Keratinocyte (primary cell): Measurements from ENCODE around the gene PHOX2B. TPM values are rescaled to one million over a fixed set of nuclear protein-coding genes. Genes with fewer than 3 reads are reported as not detected.

Experiments used
- DNase-seq: peaks from one replicate; pipeline ENCODE4 v3.0.0-alpha.2; 2011; ENCODE audit warnings: low read depth, missing footprints, low spot score
- FAIRE-seq: peaks from 2 replicates; lab custom pipeline; 2011; peaks lifted over from hg19 to GRCh38; lab: Jason Lieb, UNC
- H2AFZ ChIP-seq: 2 replicates; pipeline ENCODE4 v1.6.0; 2012; ENCODE audit warnings: low read length, control low read depth, inconsistent platforms; ENCODE audit not compliant: control insufficient read depth
- H3K27ac ChIP-seq: 2 replicates; pipeline ENCODE4 v1.5.1; 2011; ENCODE audit warnings: low read length; ENCODE audit not compliant: control insufficient read depth, insufficient read depth
- H3K27me3 ChIP-seq: 3 replicates; pipeline ENCODE4 v1.6.0; 2011; ENCODE audit warnings: low read length; ENCODE audit not compliant: control insufficient read depth, insufficient read depth; ENCODE audit errors: extremely low read depth
- H3K36me3 ChIP-seq, 2 experiments: 2 replicates in 1 of 2; 3 replicates in 1 of 2; pipeline ENCODE4 v1.5.1; 2011; ENCODE audit warnings: low read length in 2 of 2, mild to moderate bottlenecking in 1 of 2; ENCODE audit not compliant: control insufficient read depth in 2 of 2, insufficient read depth in 2 of 2; ENCODE audit errors: extremely low read depth in 1 of 2
- H3K4me1 ChIP-seq: 3 replicates; pipeline ENCODE4 v1.5.1; 2011; ENCODE audit warnings: low read length; ENCODE audit not compliant: control insufficient read depth, insufficient read depth; ENCODE audit errors: extremely low read depth
- H3K4me2 ChIP-seq: 3 replicates; pipeline ENCODE4 v1.6.0; 2011; ENCODE audit warnings: low read depth, low read length; ENCODE audit not compliant: control insufficient read depth, insufficient read depth; ENCODE audit errors: extremely low read depth
- H3K4me3 ChIP-seq, 3 experiments: fragments of 200-600 bp in 1 of 3; sonication (generic) in 1 of 3; 2 replicates in 2 of 3; 3 replicates in 1 of 3; pipeline ENCODE4 v1.5.1; 2011 to 2016; ENCODE audit warnings: low read length in 3 of 3, mild to moderate bottlenecking in 3 of 3, control low read depth in 2 of 3, inconsistent platforms in 1 of 3, low read depth in 1 of 3, mixed read lengths in 1 of 3, mixed run types in 1 of 3, moderate library complexity in 1 of 3; ENCODE audit not compliant: control insufficient read depth in 2 of 3, insufficient read depth in 2 of 3; ENCODE audit errors: extremely low read depth in 1 of 3
- H3K79me2 ChIP-seq: 2 replicates; pipeline ENCODE4 v1.6.0; 2012; ENCODE audit warnings: low read length; ENCODE audit not compliant: control insufficient read depth, insufficient read depth
- H3K9ac ChIP-seq: 3 replicates; pipeline ENCODE4 v1.6.0; 2011; ENCODE audit warnings: low read length; ENCODE audit not compliant: control insufficient read depth, insufficient read depth; ENCODE audit errors: extremely low read depth
- H3K9me1 ChIP-seq: 3 replicates; pipeline ENCODE4 v1.6.0; 2011; ENCODE audit warnings: low read length; ENCODE audit not compliant: control insufficient read depth, insufficient read depth; ENCODE audit errors: extremely low read depth
- H3K9me3 ChIP-seq: 2 replicates; pipeline ENCODE4 v1.5.1; 2012; ENCODE audit warnings: low read depth, low read length; ENCODE audit not compliant: control insufficient read depth
- H4K20me1 ChIP-seq: 3 replicates; pipeline ENCODE4 v1.6.0; 2011; ENCODE audit warnings: low read length; ENCODE audit not compliant: control insufficient read depth, insufficient read depth; ENCODE audit errors: extremely low read depth
- CTCF ChIP-seq, 3 experiments: IDR thresholded peaks in 1 of 3; conservative IDR thresholded peaks in 1 of 3; optimal IDR thresholded peaks in 1 of 3; 2 replicates in 2 of 3; 3 replicates in 1 of 3; pipeline versions ENCODE3 to v1.5.1; 2011; ENCODE audit warnings: low read length in 3 of 3, mild to moderate bottlenecking in 3 of 3, moderate library complexity in 2 of 3, control low read depth in 1 of 3, inconsistent platforms in 1 of 3; ENCODE audit not compliant: insufficient read depth in 2 of 3; ENCODE audit errors: extremely low read depth in 1 of 3
- EZH2 ChIP-seq: IDR thresholded peaks from one replicate; pipeline ENCODE4 v1.6.1; 2012; ENCODE audit warnings: inconsistent platforms, mild to moderate bottlenecking, low read length, moderate library complexity
- dilution Hi-C: fragments of 300-500 bp; cut with MboI; formaldehyde crosslinking; loops from one replicate; pipeline ENCODE4 v1.7.0; 2020; ENCODE audit warnings: low sequenced_read_pairs; ENCODE audit not compliant: extremely low pct_ligation_motif_present
- polyA plus RNA-seq, 5 experiments: library from polyadenylated mRNA; depleted of rRNA in 3 of 5; stranded (reverse) in 3 of 5; stranded (forward) in 1 of 5; unstranded in 1 of 5; fragments of >200 nt; gene quantifications; 1 replicate in 1 of 5; 2 replicates in 3 of 5; 3 replicates in 1 of 5; pipeline versions ENCODE4 v1.2.1 to v1.2.3, GENCODE V29; 2011 to 2012; ENCODE audit warnings: missing spikeins in 2 of 5, low read depth in 1 of 5, low replicate concordance in 1 of 5

PHOX2B gene
- polyA plus RNA-seq, 1 donor (not counting 4 experiments of a cell fraction or from before 2014, with no cell fraction given): not detected

GRCh38 chr4:41758884-41759283, 10.4 kb upstream of the PHOX2B start:
- dilution Hi-C loops: no loop called here
- Histone ChIP-seq H3K36me3 (no peaks in the 10 kb centered on the region), H3K4me3 (no peak overlapping the region), H3K9ac (no peak overlapping the region), H3K9me1 (no peaks in the 10 kb centered on the region), H3K79me2 (no peaks in the 10 kb centered on the region), H4K20me1 (no peaks in the 10 kb centered on the region), H3K27me3 (peaks cover 28% of the 10 kb centered on the region), H3K4me1 (no peaks in the 10 kb centered on the region), H3K27ac (no peak overlapping the region), H3K9me3 (no peaks in the 10 kb centered on the region), H3K4me2 (no peak overlapping the region), H2AFZ (no peak overlapping the region)
- FAIRE-seq: no peak
- no peak for TF ChIP-seq CTCF (optimal IDR thresholded peaks at IDR 0.05 in 1 of 3, IDR thresholded peaks at IDR 0.05 in 1 of 3, conservative IDR thresholded peaks at IDR 0.05 in 1 of 3; ENCODE audit: extremely low read depth in 1 of 3, insufficient read depth in 2 of 3, low read length in 3 of 3)
- DNase-seq: no peak

GRCh38 chr4:41757521-41758156, 9.1 kb upstream of the PHOX2B start:
- no peak overlapping the region for H3K27ac ChIP-seq
- H3K36me3 ChIP-seq: no peaks in the 10 kb centered on the region
- no peaks in the 10 kb centered on the region for H3K79me2 ChIP-seq
- no peaks in the 10 kb centered on the region for H3K9me3 ChIP-seq
- no peaks in the 10 kb centered on the region for H3K4me1 ChIP-seq
- TF ChIP-seq EZH2: no peak
- TF ChIP-seq CTCF (optimal IDR thresholded peaks at IDR 0.05 in 1 of 3, IDR thresholded peaks at IDR 0.05 in 1 of 3, conservative IDR thresholded peaks at IDR 0.05 in 1 of 3; ENCODE audit: extremely low read depth in 1 of 3, insufficient read depth in 2 of 3, low read length in 3 of 3): no peak
- H2AFZ ChIP-seq: no peak overlapping the region
- dilution Hi-C loops: no loop called here
- DNase-seq: no peak
- H3K9me1 ChIP-seq: no peaks in the 10 kb centered on the region
- H3K27me3 ChIP-seq: peaks cover 38% of the 10 kb centered on the region
- no peak for FAIRE-seq
- H4K20me1 ChIP-seq: no peaks in the 10 kb centered on the region
- no peak overlapping the region for H3K9ac ChIP-seq
- H3K4me2 ChIP-seq: no peak overlapping the region
- no peak overlapping the region for H3K4me3 ChIP-seq
